Smooth muscle cell (in vitro differentiated cells): ENCODE measurements around the gene TAL2. TPM values are rescaled to one million over a fixed set of nuclear protein-coding genes. Genes with fewer than 3 reads are reported as not detected.

ENCODE experiments used
- DNase-seq: peaks from one replicate; lab custom pipeline; 2025; ENCODE audit not compliant: unreplicated experiment; lab: John Stamatoyannopoulos, UW
- H2AFZ ChIP-seq: fragments of 200-600 bp; sonication (generic); 2 replicates; pipeline ENCODE4 v1.6.0; 2016; ENCODE audit warnings: antibody characterized with exemption, low read depth, mild to moderate bottlenecking
- H3F3A ChIP-seq: fragments of 200-600 bp; sonication (generic); 2 replicates; pipeline ENCODE4 v1.6.0; 2017; ENCODE audit warnings: antibody characterized with exemption, low read depth
- H3K27ac ChIP-seq: fragments of 200-600 bp; sonication (generic); 2 replicates; pipeline ENCODE4 v1.5.1; 2016; ENCODE audit warnings: low read depth, mild to moderate bottlenecking
- H3K27me3 ChIP-seq: fragments of 200-600 bp; sonication (generic); 2 replicates; pipeline ENCODE4 v1.6.1; 2016; ENCODE audit warnings: low read depth, mild to moderate bottlenecking
- H3K36me3 ChIP-seq: fragments of 200-600 bp; sonication (generic); 2 replicates; pipeline ENCODE4 v1.5.1; 2016; ENCODE audit warnings: low read depth
- H3K4me1 ChIP-seq: fragments of 200-600 bp; sonication (generic); 2 replicates; pipeline ENCODE4 v1.5.1; 2016; ENCODE audit warnings: low read depth
- H3K4me2 ChIP-seq: fragments of 200-600 bp; sonication (generic); 2 replicates; pipeline ENCODE4 v1.6.0; 2016; ENCODE audit warnings: mild to moderate bottlenecking
- H3K4me3 ChIP-seq: fragments of 200-600 bp; sonication (generic); 2 replicates; pipeline ENCODE4 v1.5.1; 2016; ENCODE audit warnings: mild to moderate bottlenecking
- H3K79me2 ChIP-seq: fragments of 200-600 bp; sonication (generic); 2 replicates; pipeline ENCODE4 v1.6.0; 2016; ENCODE audit warnings: low read depth, mild to moderate bottlenecking
- H3K9ac ChIP-seq: fragments of 200-600 bp; sonication (generic); 2 replicates; pipeline ENCODE4 v1.6.0; 2016; ENCODE audit warnings: low read depth
- H3K9me3 ChIP-seq: fragments of 200-600 bp; sonication (generic); replicated peaks from 2 replicates; pipeline ENCODE4 v1.5.1; 2016; ENCODE audit warnings: low read depth
- H4K20me1 ChIP-seq: fragments of 200-600 bp; sonication (generic); 2 replicates; pipeline ENCODE4 v1.6.0; 2016; ENCODE audit warnings: low read depth
- WGBS: methylation state at CpG from one replicate; pipeline ENCODE4 v1.1.7; 2016; ENCODE audit warnings: low lambda C conversion rate; 5-methylcytosine and 5-hydroxymethylcytosine counted together
- polyA plus RNA-seq: library from polyadenylated mRNA; unstranded; fragments of >200 nt; fragmentation: Nextera tagmentation; extraction: Ambion mirVana; gene quantifications from 2 replicates; pipeline ENCODE4 v1.2.1, GENCODE V29; 2016
- total RNA-seq: library from RNA; depleted of rRNA; stranded (reverse); fragments of >200 nt; gene quantifications from 2 replicates; pipeline ENCODE4 v1.2.3, GENCODE V29; 2014
- TF ChIP-seq, protein P1 (sequence below): fragments of 200-600 bp; sonication (generic); IDR thresholded peaks from 2 replicates; pipeline ENCODE4 v1.5.1; 2017; ENCODE audit warnings: borderline replicate concordance, mild to moderate bottlenecking, antibody characterized with exemption; ENCODE audit not compliant: insufficient read depth, poor library complexity, severe bottlenecking

The TAL2 gene
- total and polyA plus RNA-seq, 2 experiments from 2014 or later: 0.49 to 0.59 TPM

DNA sequence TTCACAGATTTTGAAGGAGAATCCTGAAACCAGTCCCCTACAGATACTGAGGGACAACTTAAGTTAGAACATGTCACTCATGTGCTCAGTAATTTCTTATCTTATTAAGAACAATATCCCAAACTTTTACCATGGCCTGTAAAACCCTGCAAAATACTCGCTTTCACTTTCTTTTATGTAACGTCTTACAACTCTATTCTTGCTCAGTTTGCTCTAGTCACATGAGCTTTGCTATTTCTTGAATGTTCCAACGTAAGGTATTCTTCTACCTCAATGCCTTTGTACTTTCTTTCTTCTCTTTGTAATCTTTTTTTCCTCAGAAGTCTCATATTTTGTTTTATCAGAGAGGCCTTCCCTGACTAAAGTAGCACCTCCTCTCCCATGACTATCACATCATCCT lies 46.1 kb downstream of the TAL2 start:
- no peaks in the 10 kb centered on the region for H3F3A ChIP-seq
- TF ChIP-seq, protein P1, sequence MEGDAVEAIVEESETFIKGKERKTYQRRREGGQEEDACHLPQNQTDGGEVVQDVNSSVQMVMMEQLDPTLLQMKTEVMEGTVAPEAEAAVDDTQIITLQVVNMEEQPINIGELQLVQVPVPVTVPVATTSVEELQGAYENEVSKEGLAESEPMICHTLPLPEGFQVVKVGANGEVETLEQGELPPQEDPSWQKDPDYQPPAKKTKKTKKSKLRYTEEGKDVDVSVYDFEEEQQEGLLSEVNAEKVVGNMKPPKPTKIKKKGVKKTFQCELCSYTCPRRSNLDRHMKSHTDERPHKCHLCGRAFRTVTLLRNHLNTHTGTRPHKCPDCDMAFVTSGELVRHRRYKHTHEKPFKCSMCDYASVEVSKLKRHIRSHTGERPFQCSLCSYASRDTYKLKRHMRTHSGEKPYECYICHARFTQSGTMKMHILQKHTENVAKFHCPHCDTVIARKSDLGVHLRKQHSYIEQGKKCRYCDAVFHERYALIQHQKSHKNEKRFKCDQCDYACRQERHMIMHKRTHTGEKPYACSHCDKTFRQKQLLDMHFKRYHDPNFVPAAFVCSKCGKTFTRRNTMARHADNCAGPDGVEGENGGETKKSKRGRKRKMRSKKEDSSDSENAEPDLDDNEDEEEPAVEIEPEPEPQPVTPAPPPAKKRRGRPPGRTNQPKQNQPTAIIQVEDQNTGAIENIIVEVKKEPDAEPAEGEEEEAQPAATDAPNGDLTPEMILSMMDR: no peak
- H3K9ac ChIP-seq: no peak overlapping the region
- no peak for DNase-seq
- H3K36me3 ChIP-seq: no peaks in the 10 kb centered on the region
- H3K79me2 ChIP-seq: no peaks in the 10 kb centered on the region
- no peak overlapping the region for H2AFZ ChIP-seq
- H3K27ac ChIP-seq: no peak overlapping the region
- H3K27me3 ChIP-seq: no peaks in the 10 kb centered on the region
- no peaks in the 10 kb centered on the region for H3K9me3 ChIP-seq
- H4K20me1 ChIP-seq: no peaks in the 10 kb centered on the region
- H3K4me1 ChIP-seq: no peaks in the 10 kb centered on the region
- 96% methylated on average over 3 of the region's 3 CpGs for WGBS
- no peak overlapping the region for H3K4me2 ChIP-seq
- no peak overlapping the region for H3K4me3 ChIP-seq

DNA sequence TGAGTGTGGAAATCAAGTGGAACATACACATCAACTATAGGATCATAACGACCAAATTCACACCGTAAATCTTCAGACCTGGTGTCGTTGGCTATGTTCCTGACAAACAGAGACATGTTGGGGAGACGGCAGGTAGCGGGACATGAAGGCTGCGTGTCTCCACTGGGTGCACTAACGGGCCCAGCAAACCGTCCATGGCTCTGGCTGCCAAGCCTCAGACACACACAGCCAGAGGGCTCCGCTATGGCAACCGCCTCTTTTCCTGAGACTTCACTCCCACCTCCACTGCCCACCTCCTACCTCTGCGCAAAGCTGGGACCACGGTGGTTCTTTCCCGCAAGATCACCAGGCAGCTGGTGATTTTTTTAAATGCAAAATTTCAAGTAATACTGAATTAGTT lies 48.4 kb downstream of the TAL2 start:
- Histone ChIP-seq H3K9ac (no peak overlapping the region), H4K20me1 (no peaks in the 10 kb centered on the region), H3K4me3 (no peak overlapping the region), H3K27me3 (no peaks in the 10 kb centered on the region), H3K27ac (no peak overlapping the region), H3K9me3 (no peaks in the 10 kb centered on the region), H3K36me3 (peaks cover 3% of the 10 kb centered on the region), H3F3A (no peaks in the 10 kb centered on the region), H2AFZ (no peak overlapping the region), H3K4me2 (no peak overlapping the region), H3K79me2 (no peaks in the 10 kb centered on the region), H3K4me1 (no peaks in the 10 kb centered on the region)
- TF ChIP-seq, protein P1: no peak
- WGBS: 98% methylated on average over 13 of the region's 13 CpGs
- DNase-seq: no peak

DNA sequence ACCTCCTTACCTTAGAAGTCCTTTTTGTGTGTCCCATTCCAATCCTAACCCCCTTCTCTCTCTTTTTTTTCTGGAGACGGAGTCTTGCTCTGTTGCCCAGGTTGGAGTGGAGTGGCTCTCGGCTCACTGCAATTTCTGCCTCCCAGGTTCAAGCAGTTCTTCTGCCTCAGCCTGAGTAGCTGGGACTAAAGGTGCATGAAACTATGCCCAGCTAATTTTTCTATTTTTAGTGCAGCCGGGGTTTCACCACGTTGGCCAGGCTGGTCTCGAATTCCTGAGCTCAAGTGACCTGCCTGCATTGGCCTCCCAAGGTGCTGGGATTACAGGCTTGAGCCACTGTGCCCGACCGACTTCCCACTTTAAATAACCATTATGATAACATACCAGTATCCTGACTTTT lies 49.6 kb downstream of the TAL2 start:
- TF ChIP-seq, protein P1: no peak
- WGBS: 88% methylated on average over 7 of the region's 7 CpGs
- H3K9me3 ChIP-seq: no peaks in the 10 kb centered on the region

DNA sequence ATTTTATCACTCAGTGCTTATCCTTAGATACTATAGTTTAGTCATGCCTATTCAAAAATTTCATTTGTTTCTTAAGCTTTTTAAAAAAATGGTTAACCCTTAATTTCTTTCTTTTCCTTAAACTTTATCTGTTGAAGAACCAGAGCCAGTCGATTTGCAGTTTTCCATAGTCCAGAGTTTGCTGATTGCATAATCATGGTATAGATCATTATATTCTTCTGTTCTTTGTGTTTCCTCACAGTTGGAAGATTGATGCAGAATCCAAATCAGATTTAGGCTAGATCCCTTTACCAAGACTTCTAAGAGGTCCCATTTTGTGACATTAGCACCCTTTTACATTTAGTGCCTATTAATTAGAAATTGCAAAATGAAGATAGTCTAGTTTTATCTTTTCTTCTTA lies 50.0 kb downstream of the TAL2 start:
- H3K27ac ChIP-seq: no peak overlapping the region
- H4K20me1 ChIP-seq: no peaks in the 10 kb centered on the region
- H3K27me3 ChIP-seq: no peaks in the 10 kb centered on the region
- 89% methylated on average over 1 of the region's 1 CpG for WGBS
- no peaks in the 10 kb centered on the region for H3K79me2 ChIP-seq
- H3K4me1 ChIP-seq: no peaks in the 10 kb centered on the region
- H3F3A ChIP-seq: no peaks in the 10 kb centered on the region
- H3K4me3 ChIP-seq: no peak overlapping the region
- H3K9me3 ChIP-seq: no peaks in the 10 kb centered on the region
- peaks cover 3% of the 10 kb centered on the region for H3K36me3 ChIP-seq
- no peak for DNase-seq
- TF ChIP-seq, protein P1: no peak
- no peak overlapping the region for H2AFZ ChIP-seq
- no peak overlapping the region for H3K9ac ChIP-seq
- no peak overlapping the region for H3K4me2 ChIP-seq

More for the DNA sequence above, 49.6 kb downstream of the TAL2 start:
- H3K27ac ChIP-seq: no peak overlapping the region
- H3K36me3 ChIP-seq: peaks cover 3% of the 10 kb centered on the region
- H2AFZ ChIP-seq: no peak overlapping the region
- no peaks in the 10 kb centered on the region for H3K4me1 ChIP-seq
- no peaks in the 10 kb centered on the region for H4K20me1 ChIP-seq
- H3K9ac ChIP-seq: no peak overlapping the region
- no peak overlapping the region for H3K4me2 ChIP-seq
- no peaks in the 10 kb centered on the region for H3K27me3 ChIP-seq
- H3F3A ChIP-seq: no peaks in the 10 kb centered on the region
- no peak for DNase-seq
- no peak overlapping the region for H3K4me3 ChIP-seq
- no peaks in the 10 kb centered on the region for H3K79me2 ChIP-seq
